Stomach smooth muscle (tissue), 2 donors: ENCODE results near the gene DLG1.

Experiments
- H3K27ac ChIP-seq: one replicate; pipeline ENCODE4 v1.7.0; 2013; ENCODE audit warnings: mild to moderate bottlenecking, low read length, inconsistent platforms
- H3K27me3 ChIP-seq, 2 donors: one replicate each; pipeline ENCODE4 v1.7.0; 2013; ENCODE audit warnings: low read length in 2 of 2; ENCODE audit not compliant: insufficient read depth in 2 of 2, control insufficient read depth in 1 of 2
- H3K36me3 ChIP-seq, 2 donors: one replicate each; pipeline ENCODE4 v1.7.0; 2013; ENCODE audit warnings: low read length in 2 of 2; ENCODE audit not compliant: control insufficient read depth in 2 of 2, insufficient read depth in 2 of 2
- H3K4me1 ChIP-seq: one replicate; pipeline ENCODE4 v1.7.0; 2013; ENCODE audit warnings: low read length; ENCODE audit not compliant: control insufficient read depth, insufficient read depth
- H3K4me3 ChIP-seq, 2 donors: one replicate each; pipeline ENCODE4 v1.7.0; 2013; ENCODE audit warnings: low read length in 2 of 2
- H3K9ac ChIP-seq, 2 donors: one replicate each; pipeline ENCODE4 v1.7.0; 2013; ENCODE audit warnings: low read length in 2 of 2, mild to moderate bottlenecking in 1 of 2
- H3K9me3 ChIP-seq, 2 donors: one replicate each; pipeline ENCODE4 v1.7.0; 2013; ENCODE audit warnings: low read length in 2 of 2; ENCODE audit not compliant: control insufficient read depth in 2 of 2
- donor health status: healthy.
- donor health status: Pancreatic carcinoma.

DLG1 gene

GRCh38 chr3:197244751-197245150 lies 53.7 kb downstream of the DLG1 start:
- Histone ChIP-seq H3K27ac (no peak overlapping the region), H3K4me1 (no peaks in the 10 kb centered on the region), H3K9ac (no peak overlapping the region), H3K27me3 (no peaks in the 10 kb centered on the region), H3K36me3 (peaks cover 0 to 3% of the 10 kb centered on the region in 2 donors), H3K9me3 (peaks cover 4 to 6% of the 10 kb centered on the region in 2 donors), H3K4me3 (no peak overlapping the region)

GRCh38 chr3:197242784-197243432 lies 55.5 kb downstream of the DLG1 start:
- Histone ChIP-seq H3K36me3 (peaks cover 0 to 3% of the 10 kb centered on the region in 2 donors), H3K4me3 (no peak overlapping the region), H3K9me3 (peaks cover 4 to 6% of the 10 kb centered on the region in 2 donors), H3K27ac (no peak overlapping the region), H3K27me3 (no peaks in the 10 kb centered on the region), H3K4me1 (no peaks in the 10 kb centered on the region), H3K9ac (no peak overlapping the region)

GRCh38 chr3:197241173-197241572 lies 57.2 kb downstream of the DLG1 start:
- Histone ChIP-seq H3K9ac (no peak overlapping the region), H3K9me3 (peaks cover 4 to 6% of the 10 kb centered on the region in 2 donors), H3K4me1 (no peaks in the 10 kb centered on the region), H3K27ac (no peak overlapping the region), H3K4me3 (no peak overlapping the region), H3K36me3 (peaks cover 0 to 3% of the 10 kb centered on the region in 2 donors), H3K27me3 (no peaks in the 10 kb centered on the region)

- Histone ChIP-seq H3K4me1 (no peaks in the 10 kb centered on the region), H3K36me3 (peaks cover 0 to 3% of the 10 kb centered on the region in 2 donors)
Observed at GRCh38 chr3:197239857-197240256, 58.6 kb downstream of the DLG1 start.

GRCh38 chr3:197238842-197239241 lies 59.6 kb downstream of the DLG1 start:
- no peak overlapping the region for H3K27ac ChIP-seq
- no peaks in the 10 kb centered on the region for H3K4me1 ChIP-seq
- H3K27me3 ChIP-seq, result no peaks in the 10 kb centered on the region
- peaks cover 4 to 6% of the 10 kb centered on the region in 2 donors for H3K9me3 ChIP-seq
- no peak overlapping the region for H3K9ac ChIP-seq
- H3K36me3 ChIP-seq, result peaks cover 0 to under 1% of the 10 kb centered on the region in 2 donors
- no peak overlapping the region for H3K4me3 ChIP-seq

More at GRCh38 chr3:197239857-197240256, 58.6 kb downstream of the DLG1 start:
- H3K9me3 ChIP-seq, result peaks cover 4 to 6% of the 10 kb centered on the region in 2 donors
- H3K27ac ChIP-seq, result no peak overlapping the region
- no peaks in the 10 kb centered on the region for H3K27me3 ChIP-seq
- H3K4me3 ChIP-seq, result no peak overlapping the region
- H3K9ac ChIP-seq, result no peak overlapping the region

GRCh38 chr3:197237897-197238296 lies 60.5 kb downstream of the DLG1 start:
- H3K36me3 ChIP-seq, result no peaks in the 10 kb centered on the region
- H3K9me3 ChIP-seq, result peaks cover 3 to 4% of the 10 kb centered on the region in 2 donors
- H3K4me3 ChIP-seq, result no peak overlapping the region
- no peak overlapping the region for H3K9ac ChIP-seq
- no peak overlapping the region for H3K27ac ChIP-seq
- H3K27me3 ChIP-seq, result no peaks in the 10 kb centered on the region
- no peaks in the 10 kb centered on the region for H3K4me1 ChIP-seq

GRCh38 chr3:197236362-197236761 lies 62.0 kb downstream of the DLG1 start:
- Histone ChIP-seq H3K27ac (no peak overlapping the region), H3K36me3 (no peaks in the 10 kb centered on the region)

GRCh38 chr3:197234947-197235914 lies 63.2 kb downstream of the DLG1 start:
- Histone ChIP-seq H3K9me3 (no peaks in the 10 kb centered on the region), H3K9ac (no peak overlapping the region), H3K4me1 (no peaks in the 10 kb centered on the region), H3K36me3 (no peaks in the 10 kb centered on the region), H3K27ac (no peak overlapping the region), H3K27me3 (no peaks in the 10 kb centered on the region), H3K4me3 (no peak overlapping the region)

More at GRCh38 chr3:197236362-197236761, 62.0 kb downstream of the DLG1 start:
- Histone ChIP-seq H3K4me1 (no peaks in the 10 kb centered on the region), H3K9me3 (no peaks in the 10 kb centered on the region), H3K27me3 (no peaks in the 10 kb centered on the region), H3K9ac (no peak overlapping the region), H3K4me3 (no peak overlapping the region)

GRCh38 chr3:197231321-197231720 lies 67.1 kb downstream of the DLG1 start:
- Histone ChIP-seq H3K4me1 (no peaks in the 10 kb centered on the region), H3K4me3 (no peak overlapping the region), H3K27me3 (no peaks in the 10 kb centered on the region), H3K9ac (no peak overlapping the region), H3K27ac (no peak overlapping the region), H3K36me3 (no peaks in the 10 kb centered on the region), H3K9me3 (no peaks in the 10 kb centered on the region)

- no peaks in the 10 kb centered on the region for H3K9me3 ChIP-seq
- H3K36me3 ChIP-seq, result no peaks in the 10 kb centered on the region
- H3K4me1 ChIP-seq, result no peaks in the 10 kb centered on the region
- H3K27me3 ChIP-seq, result no peaks in the 10 kb centered on the region
- H3K9ac ChIP-seq, result no peak overlapping the region
- H3K4me3 ChIP-seq, result no peak overlapping the region
- H3K27ac ChIP-seq, result no peak overlapping the region
Observed at GRCh38 chr3:197229836-197230235, 68.6 kb downstream of the DLG1 start.
